ENCODE results near the gene PRKCQ. TPM values are rescaled to one million over a fixed set of nuclear protein-coding genes. Genes with fewer than 3 reads are reported as not detected.

Gene PRKCQ
- total and polyA plus RNA-seq, 2 of the 8 experiments (the other 6 are each of a cell fraction or from before 2014, with no cell fraction given) = 9.1 to 22.6 TPM

DNA sequence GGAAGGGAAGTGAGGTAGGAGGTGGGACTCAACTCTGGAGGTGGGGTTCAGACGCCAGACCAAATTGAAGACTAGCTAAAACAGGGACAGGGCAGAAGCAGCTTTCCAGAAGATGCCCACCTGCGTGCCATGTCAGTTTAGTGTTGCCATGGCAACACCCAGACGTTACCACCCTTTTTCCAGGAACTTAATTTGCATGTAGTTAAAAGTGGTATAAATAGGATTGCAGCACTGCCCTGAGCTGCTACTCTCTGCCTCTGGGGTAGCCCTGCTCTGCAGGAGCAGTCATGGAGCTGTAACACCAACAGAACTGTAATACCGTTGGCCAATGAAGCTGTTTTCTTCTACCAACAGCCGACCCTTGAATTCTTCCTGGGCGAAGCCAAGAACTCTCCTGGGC, 93.8 kb downstream of the PRKCQ start:
- no peak overlapping the region for H2BK12ac ChIP-seq (ENCODE audit: low read depth, low read length)
- H2BK15ac ChIP-seq (ENCODE audit: low read length) = no peak overlapping the region
- H3K4ac ChIP-seq (replicated peaks; ENCODE audit: insufficient read length, low read depth, low read length) = no peak overlapping the region
- H3K4me3 ChIP-seq (ENCODE audit: extremely low read depth in 1 of 4, insufficient read depth in 2 of 4, low read depth in 3 of 4, low read length in 4 of 4) = no peak overlapping the region
- no peak overlapping the region for H3K4me2 ChIP-seq (ENCODE audit: insufficient read depth in 1 of 2, low read depth in 2 of 2, low read length in 2 of 2)
- no peak overlapping the region for H2AK5ac ChIP-seq (ENCODE audit: low read depth, low read length)
- H3K36me3 ChIP-seq (ENCODE audit: control insufficient read depth in 2 of 4, insufficient read depth in 4 of 4, low read length in 3 of 4) = peaks cover 0 to 17% (median 5%) of the 10 kb centered on the region in 4 experiments; a peak in 3 of 8 replicates
- CTCF ChIA-PET (ENCODE audit: partially characterized antibody) = no interaction called here
- H4K8ac ChIP-seq (ENCODE audit: extremely low read depth, insufficient read depth, low read length) = no peak overlapping the region
- H3K4me1 ChIP-seq (replicated peaks in 1 of 4; ENCODE audit: control insufficient read depth in 3 of 4, insufficient read depth in 4 of 4, low read length in 3 of 4) = no peaks in the 10 kb centered on the region; a peak in 1 of 7 replicates
- no peaks in the 10 kb centered on the region for H3K79me1 ChIP-seq (ENCODE audit: low read depth, low read length)
- no peak for FAIRE-seq
- no peak overlapping the region for H3K56ac ChIP-seq (replicated peaks; ENCODE audit: insufficient read length, low read depth, low read length)
- H4K20me1 ChIP-seq (replicated peaks in 1 of 2; ENCODE audit: control insufficient read depth in 1 of 2, insufficient read depth in 2 of 2, low read length in 2 of 2) = no peaks in the 10 kb centered on the region
- no peaks in the 10 kb centered on the region for H3K9me3 ChIP-seq (ENCODE audit: insufficient read depth in 2 of 2, low read depth in 1 of 2, low read length in 1 of 2)
- no peak overlapping the region for H3K9ac ChIP-seq (replicated peaks in 1 of 4; ENCODE audit: extremely low read depth in 1 of 4, low read depth in 3 of 4, low read length in 3 of 4)
- DNase-seq (ENCODE audit: low read depth in 1 of 2, low spot score in 2 of 2) = no peak
- H2BK20ac ChIP-seq (ENCODE audit: low read length) = no peak overlapping the region
- H2AFZ ChIP-seq (ENCODE audit: low read length) = no peak overlapping the region
- H3K79me2 ChIP-seq (ENCODE audit: control insufficient read depth in 1 of 2, insufficient read depth in 2 of 2, low read length in 2 of 2) = no peaks in the 10 kb centered on the region
- POLR2A ChIA-PET (ENCODE audit: partially characterized antibody) = no interaction called here
- WGBS, 2 experiments (ENCODE audit: extremely low coverage in 1 of 2, insufficient coverage in 1 of 2, insufficient read length in 1 of 2, insufficient replicate concordance in 2 of 2, low coverage in 1 of 2, low lambda C conversion rate in 2 of 2, missing lambda C conversion rate in 1 of 2) = 89% methylated on average over 6 of the region's 6 CpGs; no CpG with 5 or more reads in 1 of the 2 experiments
- no peak for TF ChIP-seq BACH1 (IDR thresholded peaks at IDR 0.05; ENCODE audit: low read length)
- TF ChIP-seq KDM1A (IDR thresholded peaks at IDR 0.05; ENCODE audit: borderline replicate concordance, low read length) = no peak
- no peak for TF ChIP-seq RBBP5 (IDR thresholded peaks at IDR 0.05; ENCODE audit: borderline replicate concordance, low read depth, low read length)
- no peak for TF ChIP-seq NANOG (IDR thresholded peaks at IDR 0.05; ENCODE audit: insufficient read depth, low read depth, low read length, poor library complexity, severe bottlenecking)
- no peak for TF ChIP-seq SIRT6 (IDR thresholded peaks at IDR 0.05; ENCODE audit: low read length)
- no peak for TF ChIP-seq PHF8 (conservative IDR thresholded peaks at IDR 0.05; ENCODE audit: low read depth, low read length)
- TF ChIP-seq CTBP2 (IDR thresholded peaks at IDR 0.05; ENCODE audit: borderline replicate concordance, insufficient read depth, insufficient read length, low read length) = no peak
- TF ChIP-seq SAP30 (IDR thresholded peaks at IDR 0.05; ENCODE audit: insufficient read depth, insufficient replicate concordance, low read length) = no peak
- no peak for TF ChIP-seq EGR1 (IDR thresholded peaks at IDR 0.05; ENCODE audit: borderline replicate concordance, low read depth, low read length)
- TF ChIP-seq, protein P1, sequence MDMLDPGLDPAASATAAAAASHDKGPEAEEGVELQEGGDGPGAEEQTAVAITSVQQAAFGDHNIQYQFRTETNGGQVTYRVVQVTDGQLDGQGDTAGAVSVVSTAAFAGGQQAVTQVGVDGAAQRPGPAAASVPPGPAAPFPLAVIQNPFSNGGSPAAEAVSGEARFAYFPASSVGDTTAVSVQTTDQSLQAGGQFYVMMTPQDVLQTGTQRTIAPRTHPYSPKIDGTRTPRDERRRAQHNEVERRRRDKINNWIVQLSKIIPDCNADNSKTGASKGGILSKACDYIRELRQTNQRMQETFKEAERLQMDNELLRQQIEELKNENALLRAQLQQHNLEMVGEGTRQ (IDR thresholded peaks at IDR 0.05; ENCODE audit: low read length) = no peak
- no peak for TF ChIP-seq GTF2F1 (IDR thresholded peaks at IDR 0.05; ENCODE audit: borderline replicate concordance, low read depth, low read length)
- TF ChIP-seq JUN (IDR thresholded peaks at IDR 0.05; ENCODE audit: low read depth, low read length) = no peak
- no peak for TF ChIP-seq RNF2 (IDR thresholded peaks at IDR 0.05; ENCODE audit: borderline replicate concordance, low read depth, low read length, missing control alignments, poor library complexity, severe bottlenecking)
- no peaks in the 10 kb centered on the region for H3K27me3 ChIP-seq (replicated peaks in 1 of 4; ENCODE audit: control insufficient read depth in 3 of 4, extremely low read depth in 1 of 4, insufficient read depth in 3 of 4, low read length in 3 of 4)
- H3K27ac ChIP-seq (ENCODE audit: low read depth, low read length) = no peak overlapping the region
- no peak overlapping the region for H3K14ac ChIP-seq (ENCODE audit: insufficient read length)
- H3K23ac ChIP-seq (ENCODE audit: insufficient read length) = no peak overlapping the region
- no peaks in the 10 kb centered on the region for H3K23me2 ChIP-seq (ENCODE audit: low read depth, low read length)
- no peak overlapping the region for H2BK120ac ChIP-seq (replicated peaks; ENCODE audit: low read depth, low read length)
- H3K18ac ChIP-seq (ENCODE audit: extremely low read depth, low read length) = no peak overlapping the region
- H4K91ac ChIP-seq (replicated peaks; ENCODE audit: insufficient read length, low read length) = no peak overlapping the region
- no peak overlapping the region for H4K5ac ChIP-seq (ENCODE audit: insufficient read length, low read depth, low read length)
- no peak overlapping the region for H2BK5ac ChIP-seq (ENCODE audit: low read depth, low read length)
